HS-27A (cell line): Measurements from ENCODE around the gene INSYN1.
"Not testable (repeated sequence)": the region's sequence is repeated elsewhere in the genome, so short reads cannot be mapped to it uniquely, and the experiment has no call there.

Experiments
- DNase-seq: peaks from one replicate; pipeline ENCODE4 v3.0.0-alpha.2; 2012; ENCODE audit warnings: low read depth, missing footprints

Gene INSYN1

GRCh38 chr15:73748730-73749129 is 4.4 kb downstream of the INSYN1 start:
- DNase-seq, result no peak

DNA sequence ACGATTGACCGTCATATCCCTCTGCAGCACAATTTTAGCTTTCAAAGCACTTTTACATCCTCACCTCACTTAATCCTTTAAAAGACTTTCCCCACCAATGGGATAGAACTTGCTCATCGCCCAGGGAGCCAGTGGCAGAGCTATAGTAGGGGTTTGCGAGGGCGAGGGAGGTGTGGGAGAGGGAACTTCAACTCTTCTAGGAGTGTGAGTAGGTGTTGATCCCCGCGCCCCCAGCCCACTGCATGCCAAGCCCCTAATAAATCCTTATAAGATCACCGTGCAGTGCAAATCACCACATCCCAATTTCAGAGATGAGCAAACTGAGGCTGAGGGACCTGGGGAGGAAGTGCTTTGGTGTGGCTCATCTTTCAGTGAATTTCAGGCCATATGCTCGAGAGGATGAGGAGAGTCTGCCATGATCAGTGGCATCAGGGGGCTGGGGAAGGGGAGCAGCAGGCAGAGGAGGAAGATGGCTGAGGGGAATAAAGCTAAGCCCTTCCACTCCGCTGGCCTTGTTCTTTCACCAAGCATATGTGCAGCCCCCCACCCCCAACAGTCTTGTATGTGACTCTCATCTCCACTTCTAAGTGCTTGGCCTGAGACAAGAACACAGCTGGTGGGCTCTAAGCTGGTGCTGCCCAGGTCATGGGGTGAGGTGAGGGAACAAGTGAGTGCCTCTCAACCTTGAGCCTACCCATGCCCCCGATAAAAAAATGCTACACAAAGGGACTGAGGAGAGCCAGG is 5.1 kb downstream of the INSYN1 start:
- no peak for DNase-seq

- no peak for DNase-seq
Observed at GRCh38 chr15:73746883-73747282, 6.3 kb downstream of the INSYN1 start.

DNA sequence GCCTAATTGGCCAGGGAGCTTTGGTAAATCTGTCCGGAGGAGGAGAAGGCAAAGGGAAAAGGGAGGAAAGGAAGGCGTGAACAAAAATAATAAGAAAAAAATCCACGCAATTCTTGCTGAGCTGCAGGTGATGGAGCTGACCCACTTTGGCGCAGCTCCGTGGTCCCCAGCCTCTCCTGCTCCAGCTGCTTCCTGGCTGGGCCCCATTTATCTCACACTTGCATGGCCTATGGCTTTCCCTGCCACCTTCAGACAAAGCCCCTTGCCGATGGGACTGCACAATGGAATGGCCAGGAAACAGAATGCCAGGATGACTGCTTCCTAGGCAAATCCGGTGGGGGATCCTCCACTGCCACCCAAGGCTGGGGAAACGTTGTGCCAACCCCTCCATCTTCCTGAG is 6.9 kb downstream of the INSYN1 start:
- no peak for DNase-seq

GRCh38 chr15:73745073-73745472 is 8.1 kb downstream of the INSYN1 start:
- DNase-seq, result no peak

- DNase-seq, result no peak
Observed at GRCh38 chr15:73744293-73744692, 8.9 kb downstream of the INSYN1 start.

DNA sequence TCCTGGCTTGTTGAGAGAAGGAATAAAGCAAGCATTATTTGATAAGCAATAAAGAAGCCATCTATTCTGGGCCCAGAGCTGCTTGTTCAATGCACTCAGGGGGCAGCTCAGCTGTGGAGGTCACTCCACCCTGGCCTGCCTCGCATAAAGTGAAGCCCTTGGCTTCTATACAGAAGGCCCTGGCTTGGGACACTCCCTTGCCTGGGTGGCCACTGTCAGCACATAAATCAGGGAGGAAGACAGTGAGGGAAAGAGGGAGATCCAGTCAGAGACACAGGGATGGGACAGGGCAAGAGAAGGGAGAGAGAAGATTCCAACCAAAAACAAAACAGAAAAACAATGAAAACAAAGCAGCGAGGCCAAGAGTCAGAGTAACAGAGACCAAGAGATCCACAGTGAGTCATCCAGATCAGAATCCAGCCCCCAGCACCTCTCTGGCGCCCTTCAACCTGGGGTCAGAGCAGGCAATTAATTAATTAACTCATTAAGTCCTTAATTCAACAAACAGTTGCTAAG is 11.8 kb downstream of the INSYN1 start:
- no peak for DNase-seq

GRCh38 chr15:73740152-73741048 is 12.8 kb downstream of the INSYN1 start:
- DNase-seq, result no peak

DNA sequence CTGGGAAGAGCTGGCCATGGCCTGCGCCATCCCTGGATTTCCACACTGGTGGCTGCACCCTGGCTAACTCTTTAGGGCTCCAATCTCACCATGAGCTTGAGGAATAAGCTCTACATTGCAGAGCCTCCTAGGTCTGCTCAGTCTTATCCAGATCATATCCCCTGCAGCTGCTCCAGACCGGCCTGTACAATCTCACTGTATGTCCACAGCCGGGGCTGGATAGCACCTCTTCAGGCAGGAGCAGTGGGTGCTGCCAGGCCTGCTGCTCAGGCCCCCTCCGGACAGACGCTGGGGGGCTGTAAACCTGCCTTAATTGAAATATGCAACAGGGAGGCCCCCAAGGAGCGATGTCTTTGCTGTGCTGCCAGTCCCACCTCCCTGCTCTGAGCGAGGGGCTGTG is 15.6 kb downstream of the INSYN1 start:
- no peak for DNase-seq

DNA sequence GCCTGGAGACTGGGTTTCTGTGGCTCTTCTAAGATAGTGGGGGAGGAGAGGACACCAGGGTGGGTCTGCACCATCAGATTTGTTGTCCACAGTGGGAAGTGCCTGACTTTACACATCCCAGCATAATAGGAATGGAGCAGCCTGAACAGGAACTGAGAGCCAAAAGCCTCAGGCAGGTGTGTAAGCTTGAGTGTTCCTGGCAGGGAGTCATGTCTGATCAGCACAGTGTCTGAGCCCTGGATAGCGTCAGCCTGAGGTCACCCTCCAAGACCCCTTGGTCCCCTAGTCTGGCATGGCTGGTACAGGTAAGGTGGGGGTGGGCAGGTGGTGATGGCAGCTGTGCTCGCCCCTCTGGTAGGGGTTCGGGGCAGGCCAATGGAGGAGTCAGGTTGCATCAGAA is 20.2 kb downstream of the INSYN1 start:
- no peak for DNase-seq

DNA sequence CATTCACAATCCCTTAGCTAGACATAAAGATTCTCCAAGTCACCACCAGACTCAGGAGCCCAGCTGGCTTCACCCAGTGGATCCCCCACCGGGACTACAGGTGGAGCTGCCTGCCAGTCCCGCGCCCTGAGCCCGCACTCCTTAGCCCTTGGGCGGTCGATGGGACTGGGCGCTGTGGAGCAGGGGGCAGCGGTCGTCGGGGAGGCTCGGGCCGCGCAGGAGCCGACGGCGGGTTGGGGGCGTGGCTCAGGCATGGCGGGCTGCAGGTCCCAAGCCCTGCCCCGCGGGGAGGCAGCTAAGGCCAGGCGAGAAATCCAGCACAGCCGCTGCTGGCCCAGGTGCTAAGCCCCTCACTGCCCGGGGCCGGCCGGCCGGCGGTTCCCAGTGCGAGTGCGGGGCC is 21.1 kb downstream of the INSYN1 start:
- DNase-seq, result not testable (repeated sequence)

DNA sequence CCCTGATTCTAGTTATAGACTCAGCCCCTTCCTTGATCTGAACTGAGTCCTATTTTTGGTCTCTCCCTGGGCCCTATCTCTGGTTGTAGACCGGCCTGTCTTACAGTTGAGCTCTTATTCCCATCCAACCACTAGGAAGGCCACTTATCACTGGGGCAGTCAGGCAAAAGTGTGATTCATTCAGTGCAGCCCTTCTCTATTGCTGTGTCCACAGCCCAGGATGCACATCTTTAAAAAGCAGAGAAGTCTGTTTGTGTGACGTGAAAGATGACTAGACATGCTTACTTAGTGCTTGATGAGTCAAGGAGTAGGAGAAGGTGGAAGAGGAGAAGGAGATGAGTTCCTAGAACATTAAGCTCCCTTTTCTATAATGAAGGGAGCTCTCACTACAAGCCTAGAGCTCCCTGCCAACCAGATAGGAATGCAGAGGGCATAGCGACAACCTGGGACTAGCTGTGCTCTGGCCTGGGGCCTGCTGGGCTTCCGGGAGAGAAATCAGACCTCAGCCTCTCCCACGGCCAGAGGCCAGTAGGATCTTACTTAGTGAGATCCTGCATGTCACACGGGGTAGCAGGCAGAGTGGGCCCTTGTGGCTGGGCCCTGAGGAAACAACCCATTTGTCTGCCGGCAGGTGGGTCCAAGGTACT is 25.7 kb downstream of the INSYN1 start:
- DNase-seq, result no peak

- DNase-seq, result no peak
Observed at GRCh38 chr15:73724212-73724611, 28.9 kb downstream of the INSYN1 start.

GRCh38 chr15:73723191-73723590 is 30.0 kb downstream of the INSYN1 start:
- DNase-seq, result no peak

- no peak for DNase-seq
Observed at GRCh38 chr15:73722425-73722824, 30.7 kb downstream of the INSYN1 start.

GRCh38 chr15:73718694-73719093 is 34.5 kb downstream of the INSYN1 start:
- no peak for DNase-seq

GRCh38 chr15:73717802-73718201 is 35.3 kb downstream of the INSYN1 start:
- DNase-seq, result no peak

DNA sequence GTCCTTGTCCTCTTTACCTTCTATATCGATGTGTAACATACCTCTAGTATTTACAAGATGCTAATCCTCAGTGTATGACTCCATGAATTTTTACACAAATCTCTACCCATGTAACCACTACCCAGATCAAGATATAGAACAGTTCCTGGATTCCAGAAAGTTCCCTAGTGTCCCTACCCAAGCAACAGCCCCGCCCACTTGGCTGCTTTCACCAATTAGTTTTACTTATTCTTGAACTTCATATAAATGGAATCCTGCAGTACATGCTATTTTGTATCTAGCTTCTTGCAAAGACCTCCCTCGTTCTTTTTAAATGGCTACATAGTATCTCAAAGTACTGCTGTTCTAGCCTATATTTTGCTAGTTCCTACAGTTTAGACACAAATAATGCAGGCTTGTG is 35.9 kb downstream of the INSYN1 start:
- no peak for DNase-seq

GRCh38 chr15:73716417-73716816 is 36.7 kb downstream of the INSYN1 start:
- no peak for DNase-seq

DNA sequence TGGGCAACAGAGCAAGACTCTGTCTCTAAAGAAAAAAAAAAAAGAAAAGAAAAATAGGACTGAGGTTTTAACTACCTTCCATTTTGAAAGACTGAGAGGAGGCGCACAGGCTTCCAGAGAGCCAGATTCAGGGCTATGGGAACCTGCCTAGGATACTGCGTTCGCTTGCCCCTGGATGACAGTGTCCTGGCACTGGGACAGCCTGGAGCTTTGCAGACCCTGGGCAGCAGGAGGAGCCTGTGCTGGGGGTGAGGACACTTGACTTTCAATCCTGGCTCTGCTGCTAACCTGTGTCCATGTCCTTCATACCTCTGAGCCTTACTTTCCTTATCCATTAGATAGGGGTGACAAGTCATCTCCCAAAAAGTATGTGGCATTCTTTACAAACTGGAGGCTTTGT is 37.7 kb downstream of the INSYN1 start:
- no peak for DNase-seq

- DNase-seq, result no peak
Observed at GRCh38 chr15:73714695-73715301, 38.4 kb downstream of the INSYN1 start.

GRCh38 chr15:73712107-73712506 is 41.0 kb downstream of the INSYN1 start:
- no peak for DNase-seq
